NT2/D1 (cell line): ENCODE measurements around the gene SND1.

ENCODE experiments used
- SUZ12 ChIP-seq: IDR thresholded peaks from 2 replicates; pipeline ENCODE4 v1.6.1; 2011; ENCODE audit not compliant: insufficient read length, insufficient read depth; ENCODE audit errors: extremely low read depth
- YY1 ChIP-seq: IDR thresholded peaks from 2 replicates; pipeline ENCODE4 v1.6.1; 2011; ENCODE audit not compliant: insufficient read length, insufficient read depth
- ZNF274 ChIP-seq: IDR thresholded peaks from 2 replicates; pipeline ENCODE4 v1.6.1; 2011; ENCODE audit warnings: mild to moderate bottlenecking, low read depth, low read length

GRCh38 chr7:127887631-127888030, 235.6 kb downstream of the SND1 start:
- no peak for TF ChIP-seq ZNF274
- TF ChIP-seq YY1, result no peak
- TF ChIP-seq SUZ12, result no peak
